ENCODE measurements around the gene ZNF587B. TPM values are rescaled to one million over a fixed set of nuclear protein-coding genes. Genes with fewer than 3 reads are reported as not detected.
"Not testable (repeated sequence)": the region's sequence is repeated elsewhere in the genome, so short reads cannot be mapped to it uniquely, and the experiment has no call there.

ZNF587B gene
- total and polyA plus RNA-seq, 2 donors (not counting 1 experiment from before 2014, with no cell fraction given), result 6.5 to 12.4 TPM

DNA sequence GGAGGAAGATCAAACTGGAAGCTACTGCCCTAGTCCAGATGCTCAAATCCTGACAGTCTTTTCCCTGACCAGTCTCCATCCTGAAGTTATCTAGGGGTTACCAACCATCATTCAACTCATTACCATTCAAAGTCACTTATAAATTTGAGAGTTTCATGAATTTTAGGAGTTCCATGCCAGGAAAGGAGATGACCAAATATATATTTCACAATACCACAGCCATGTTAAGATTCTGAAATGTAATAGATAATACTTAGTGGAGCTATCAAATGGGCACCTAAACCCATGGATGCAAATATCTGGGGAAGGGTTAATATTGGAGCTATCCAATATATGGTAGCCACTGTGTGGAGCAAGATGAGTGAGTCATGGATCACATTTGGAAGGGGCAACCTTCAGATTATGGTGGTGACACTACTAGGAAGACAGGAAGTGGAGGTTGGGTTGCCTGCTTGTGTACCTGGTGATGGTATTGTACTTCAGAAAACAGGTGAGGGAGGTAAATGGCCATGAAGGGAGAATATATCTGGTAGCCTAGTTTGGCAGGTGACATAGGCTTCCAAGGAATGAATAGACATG, 41.9 kb upstream of the ZNF587B start:
- H2AFZ ChIP-seq (ENCODE audit: low read length), result no peak overlapping the region
- H3K4me3 ChIP-seq (replicated peaks in 1 of 4; ENCODE audit: control extremely low read depth in 1 of 4, insufficient read depth in 1 of 4, low read depth in 3 of 4, low read length in 4 of 4), result no peak overlapping the region
- H3K4me2 ChIP-seq (ENCODE audit: extremely low read depth, insufficient read depth, low read length), result no peak overlapping the region
- no peak for DNase-seq (ENCODE audit: low read depth in 2 of 2)
- no peaks in the 10 kb centered on the region for H3K27me3 ChIP-seq (ENCODE audit: control insufficient read depth, insufficient read depth, low read length)
- no peaks in the 10 kb centered on the region for H3K4me1 ChIP-seq (ENCODE audit: control insufficient read depth, extremely low read depth, insufficient read depth, low read length)
- no peaks in the 10 kb centered on the region for H3K36me3 ChIP-seq (ENCODE audit: control insufficient read depth, insufficient read depth, low read length)
- no peaks in the 10 kb centered on the region for H3K79me2 ChIP-seq (ENCODE audit: control insufficient read depth, insufficient read depth, low read length)
- H3K27ac ChIP-seq (ENCODE audit: insufficient read depth, low read length), result no peak overlapping the region
- TF ChIP-seq EZH2 (IDR thresholded peaks at IDR 0.05; ENCODE audit: low read length, missing control alignments), result no peak
- H3K9ac ChIP-seq (ENCODE audit: insufficient read depth, low read length), result no peak overlapping the region
- H4K20me1 ChIP-seq (ENCODE audit: control insufficient read depth, extremely low read depth, insufficient read depth, low read length), result no peaks in the 10 kb centered on the region
- peaks cover 2% of the 10 kb centered on the region for H3K9me3 ChIP-seq (ENCODE audit: control insufficient read depth, insufficient read depth, low read depth, low read length)

GRCh38 chr19:57789288-57789687, 40.8 kb upstream of the ZNF587B start:
- no peaks in the 10 kb centered on the region for H3K27me3 ChIP-seq (ENCODE audit: control insufficient read depth, insufficient read depth, low read length)
- H3K4me3 ChIP-seq (replicated peaks in 1 of 4; ENCODE audit: control extremely low read depth in 1 of 4, insufficient read depth in 1 of 4, low read depth in 3 of 4, low read length in 4 of 4), result no peak overlapping the region
- H2AFZ ChIP-seq (ENCODE audit: low read length), result no peak overlapping the region
- H3K4me2 ChIP-seq (ENCODE audit: extremely low read depth, insufficient read depth, low read length), result no peak overlapping the region
- peaks cover 2% of the 10 kb centered on the region for H3K9me3 ChIP-seq (ENCODE audit: control insufficient read depth, insufficient read depth, low read depth, low read length)
- no peaks in the 10 kb centered on the region for H4K20me1 ChIP-seq (ENCODE audit: control insufficient read depth, extremely low read depth, insufficient read depth, low read length)
- no peak for DNase-seq (ENCODE audit: low read depth in 2 of 2)
- TF ChIP-seq EZH2 (IDR thresholded peaks at IDR 0.05; ENCODE audit: low read length, missing control alignments), result no peak
- TF ChIP-seq, protein P1, sequence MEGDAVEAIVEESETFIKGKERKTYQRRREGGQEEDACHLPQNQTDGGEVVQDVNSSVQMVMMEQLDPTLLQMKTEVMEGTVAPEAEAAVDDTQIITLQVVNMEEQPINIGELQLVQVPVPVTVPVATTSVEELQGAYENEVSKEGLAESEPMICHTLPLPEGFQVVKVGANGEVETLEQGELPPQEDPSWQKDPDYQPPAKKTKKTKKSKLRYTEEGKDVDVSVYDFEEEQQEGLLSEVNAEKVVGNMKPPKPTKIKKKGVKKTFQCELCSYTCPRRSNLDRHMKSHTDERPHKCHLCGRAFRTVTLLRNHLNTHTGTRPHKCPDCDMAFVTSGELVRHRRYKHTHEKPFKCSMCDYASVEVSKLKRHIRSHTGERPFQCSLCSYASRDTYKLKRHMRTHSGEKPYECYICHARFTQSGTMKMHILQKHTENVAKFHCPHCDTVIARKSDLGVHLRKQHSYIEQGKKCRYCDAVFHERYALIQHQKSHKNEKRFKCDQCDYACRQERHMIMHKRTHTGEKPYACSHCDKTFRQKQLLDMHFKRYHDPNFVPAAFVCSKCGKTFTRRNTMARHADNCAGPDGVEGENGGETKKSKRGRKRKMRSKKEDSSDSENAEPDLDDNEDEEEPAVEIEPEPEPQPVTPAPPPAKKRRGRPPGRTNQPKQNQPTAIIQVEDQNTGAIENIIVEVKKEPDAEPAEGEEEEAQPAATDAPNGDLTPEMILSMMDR (conservative IDR thresholded peaks at IDR 0.05 in 1 of 2, IDR thresholded peaks at IDR 0.05 in 1 of 2; ENCODE audit: low read depth in 1 of 2, low read length in 2 of 2), result no peak
- no peak overlapping the region for H3K27ac ChIP-seq (ENCODE audit: insufficient read depth, low read length)
- H3K79me2 ChIP-seq (ENCODE audit: control insufficient read depth, insufficient read depth, low read length), result no peaks in the 10 kb centered on the region
- no peaks in the 10 kb centered on the region for H3K36me3 ChIP-seq (ENCODE audit: control insufficient read depth, insufficient read depth, low read length)
- H3K4me1 ChIP-seq (ENCODE audit: control insufficient read depth, extremely low read depth, insufficient read depth, low read length), result no peaks in the 10 kb centered on the region
- H3K9ac ChIP-seq (ENCODE audit: insufficient read depth, low read length), result no peak overlapping the region

DNA sequence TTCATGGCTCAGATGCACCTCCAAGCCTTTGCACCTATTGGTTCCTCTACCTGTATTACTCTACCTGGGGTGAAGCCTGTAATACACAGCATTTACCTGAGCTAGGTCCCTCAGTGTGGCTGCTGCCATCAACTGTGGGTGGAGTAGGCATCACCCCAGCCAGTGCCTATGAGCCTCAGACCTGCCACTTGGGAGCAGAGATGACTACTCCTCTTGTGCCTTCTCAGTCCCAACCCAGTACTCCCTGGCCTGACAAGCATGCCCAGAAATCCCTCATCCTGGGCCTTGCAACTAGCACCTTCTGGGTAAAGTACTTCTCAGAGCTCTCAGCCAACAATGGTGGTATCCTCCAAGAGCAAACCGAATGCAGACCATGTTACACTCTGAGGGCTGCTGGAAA, 33.5 kb upstream of the ZNF587B start:
- not testable (repeated sequence) for H3K4me2 ChIP-seq (ENCODE audit: extremely low read depth, insufficient read depth, low read length); H3K4me1 ChIP-seq (ENCODE audit: control insufficient read depth, extremely low read depth, insufficient read depth, low read length); H3K79me2 ChIP-seq (ENCODE audit: control insufficient read depth, insufficient read depth, low read length); DNase-seq (ENCODE audit: low read depth in 2 of 2); H3K9ac ChIP-seq (ENCODE audit: insufficient read depth, low read length); H3K27ac ChIP-seq (ENCODE audit: insufficient read depth, low read length); H3K9me3 ChIP-seq (ENCODE audit: control insufficient read depth, insufficient read depth, low read depth, low read length); H2AFZ ChIP-seq (ENCODE audit: low read length); H4K20me1 ChIP-seq (ENCODE audit: control insufficient read depth, extremely low read depth, insufficient read depth, low read length); H3K4me3 ChIP-seq (replicated peaks in 1 of 4; ENCODE audit: control extremely low read depth in 1 of 4, insufficient read depth in 1 of 4, low read depth in 3 of 4, low read length in 4 of 4); H3K27me3 ChIP-seq (ENCODE audit: control insufficient read depth, insufficient read depth, low read length); H3K36me3 ChIP-seq (ENCODE audit: control insufficient read depth, insufficient read depth, low read length)

GRCh38 chr19:57800696-57801095, 29.4 kb upstream of the ZNF587B start:
- Histone ChIP-seq H3K9ac (ENCODE audit: insufficient read depth, low read length) (no peak overlapping the region), H3K4me1 (ENCODE audit: control insufficient read depth, extremely low read depth, insufficient read depth, low read length) (no peaks in the 10 kb centered on the region), H3K27me3 (ENCODE audit: control insufficient read depth, insufficient read depth, low read length) (no peaks in the 10 kb centered on the region), H3K4me3 (replicated peaks in 1 of 4; ENCODE audit: control extremely low read depth in 1 of 4, insufficient read depth in 1 of 4, low read depth in 3 of 4, low read length in 4 of 4) (no peak overlapping the region), H3K27ac (ENCODE audit: insufficient read depth, low read length) (no peak overlapping the region), H3K4me2 (ENCODE audit: extremely low read depth, insufficient read depth, low read length) (no peak overlapping the region), H3K36me3 (ENCODE audit: control insufficient read depth, insufficient read depth, low read length) (no peaks in the 10 kb centered on the region), H2AFZ (ENCODE audit: low read length) (no peak overlapping the region), H3K79me2 (ENCODE audit: control insufficient read depth, insufficient read depth, low read length) (no peaks in the 10 kb centered on the region), H4K20me1 (ENCODE audit: control insufficient read depth, extremely low read depth, insufficient read depth, low read length) (no peaks in the 10 kb centered on the region), H3K9me3 (ENCODE audit: control insufficient read depth, insufficient read depth, low read depth, low read length) (no peaks in the 10 kb centered on the region)
- DNase-seq (ENCODE audit: low read depth in 2 of 2), result no peak
- TF ChIP-seq, protein P1 (conservative IDR thresholded peaks at IDR 0.05 in 1 of 2, IDR thresholded peaks at IDR 0.05 in 1 of 2; ENCODE audit: low read depth in 1 of 2, low read length in 2 of 2), result no peak
- TF ChIP-seq EZH2 (IDR thresholded peaks at IDR 0.05; ENCODE audit: low read length, missing control alignments), result no peak
